ENCODE measurements around the gene FAM168A.

DNA sequence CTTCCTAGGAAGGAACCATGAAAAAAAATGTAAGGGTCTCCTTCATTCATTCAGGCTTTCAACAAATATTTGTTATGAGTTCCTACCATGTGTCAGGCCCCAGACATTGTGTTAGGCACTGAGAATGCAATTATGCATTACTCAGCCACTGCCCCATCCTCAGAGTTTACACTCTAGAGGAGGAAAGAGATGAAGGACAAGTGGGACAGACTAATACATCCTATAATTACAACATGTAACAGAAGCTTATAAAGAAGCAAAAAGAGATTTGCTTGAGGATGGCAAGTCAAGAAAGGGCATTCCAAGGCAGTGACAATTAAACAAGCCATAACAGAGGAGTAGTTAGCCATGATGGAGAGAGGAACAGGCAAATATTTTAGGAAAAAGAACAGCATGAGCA lies 78.6 kb downstream of the FAM168A start:
- TF ChIP-seq, protein P1, sequence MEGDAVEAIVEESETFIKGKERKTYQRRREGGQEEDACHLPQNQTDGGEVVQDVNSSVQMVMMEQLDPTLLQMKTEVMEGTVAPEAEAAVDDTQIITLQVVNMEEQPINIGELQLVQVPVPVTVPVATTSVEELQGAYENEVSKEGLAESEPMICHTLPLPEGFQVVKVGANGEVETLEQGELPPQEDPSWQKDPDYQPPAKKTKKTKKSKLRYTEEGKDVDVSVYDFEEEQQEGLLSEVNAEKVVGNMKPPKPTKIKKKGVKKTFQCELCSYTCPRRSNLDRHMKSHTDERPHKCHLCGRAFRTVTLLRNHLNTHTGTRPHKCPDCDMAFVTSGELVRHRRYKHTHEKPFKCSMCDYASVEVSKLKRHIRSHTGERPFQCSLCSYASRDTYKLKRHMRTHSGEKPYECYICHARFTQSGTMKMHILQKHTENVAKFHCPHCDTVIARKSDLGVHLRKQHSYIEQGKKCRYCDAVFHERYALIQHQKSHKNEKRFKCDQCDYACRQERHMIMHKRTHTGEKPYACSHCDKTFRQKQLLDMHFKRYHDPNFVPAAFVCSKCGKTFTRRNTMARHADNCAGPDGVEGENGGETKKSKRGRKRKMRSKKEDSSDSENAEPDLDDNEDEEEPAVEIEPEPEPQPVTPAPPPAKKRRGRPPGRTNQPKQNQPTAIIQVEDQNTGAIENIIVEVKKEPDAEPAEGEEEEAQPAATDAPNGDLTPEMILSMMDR (conservative IDR thresholded peaks at IDR 0.05; ENCODE audit: low read length): no peak
- no peak for TF ChIP-seq EZH2phosphoT487 (IDR thresholded peaks at IDR 0.05; ENCODE audit: borderline replicate concordance, low read depth, low read length)
